Measurements from ENCODE around the gene ATP6V1B1. TPM values are rescaled to one million over a fixed set of nuclear protein-coding genes. Genes with fewer than 3 reads are reported as not detected.

ATP6V1B1 gene
- total and polyA plus RNA-seq, 2 of the 4 experiments (the other 2 are of a cell fraction), result 1.3 TPM; not detected in 1

GRCh38 chr2:70907130-70908057, 28.3 kb upstream of the ATP6V1B1 start:
- Histone ChIP-seq H2BK120ac (ENCODE audit: low read depth, low read length) (no peak overlapping the region), H2AFZ (replicated peaks; ENCODE audit: low read length, poor library complexity) (peak overlapping the region; percentile 18), H3K79me1 (ENCODE audit: low read depth in 1 of 2, low read length in 2 of 2) (peaks cover under 1 to 2% of the 10 kb centered on the region in 2 experiments; a peak in 1 of 4 replicates), H3K9ac (ENCODE audit: low read depth, low read length) (peak overlapping the region; percentile 10; the same call in 1 of the 2 replicates), H3K4ac (ENCODE audit: low read depth, low read length) (no peak overlapping the region), H3K4me3 (ENCODE audit: insufficient read depth, low read depth, low read length) (no peak overlapping the region), H2BK20ac (ENCODE audit: low read depth, low read length) (no peak overlapping the region), H4K20me1 (ENCODE audit: insufficient read depth, low read length) (no peaks in the 10 kb centered on the region; the same call in 1 of the 2 replicates), H4K91ac (ENCODE audit: insufficient read depth, low read depth, low read length) (no peak overlapping the region), H3K4me2 (ENCODE audit: low read depth, low read length) (peak overlapping the region; percentile 67), H3K27me3 (ENCODE audit: control insufficient read depth, insufficient read depth, low read length) (peaks cover 8% of the 10 kb centered on the region), H2AK5ac (ENCODE audit: low read depth, low read length) (no peak overlapping the region), H3K9me1 (ENCODE audit: insufficient read depth, low read length) (no peaks in the 10 kb centered on the region), H2AK9ac (replicated peaks; ENCODE audit: low read depth, low read length, poor library complexity) (no peak overlapping the region), H3K56ac (ENCODE audit: extremely low read depth, insufficient read depth, low read length) (no peak overlapping the region), H3K18ac (ENCODE audit: low read depth, low read length) (no peak overlapping the region), H4K8ac (ENCODE audit: low read depth in 2 of 2, low read length in 2 of 2) (no peak overlapping the region), H3K9me3 (ENCODE audit: control insufficient read depth, insufficient read depth, low read length) (no peaks in the 10 kb centered on the region), H2BK15ac (ENCODE audit: low read depth, low read length) (no peak overlapping the region), H3K4me1 (ENCODE audit: control insufficient read depth, insufficient read depth, low read length) (no peaks in the 10 kb centered on the region), H4K5ac (ENCODE audit: low read depth, low read length) (no peak overlapping the region), H3K23ac (ENCODE audit: low read depth, low read length) (no peak overlapping the region), H2BK5ac (ENCODE audit: low read depth, low read length, poor library complexity, severe bottlenecking) (no peak overlapping the region), H3K14ac (replicated peaks; ENCODE audit: low read depth, low read length) (no peak overlapping the region), H3K36me3 (ENCODE audit: control insufficient read depth, insufficient read depth, low read length) (no peaks in the 10 kb centered on the region; the same call in 1 of the 2 replicates), H3K27ac (ENCODE audit: insufficient read depth, low read length) (no peak overlapping the region)
- TF ChIP-seq CEBPB (IDR thresholded peaks at IDR 0.05; ENCODE audit: low read depth, low read length), result no peak
- TF ChIP-seq MXI1 (IDR thresholded peaks at IDR 0.05; ENCODE audit: borderline replicate concordance, low read depth, low read length), result no peak
- no peak for TF ChIP-seq RAD21 (IDR thresholded peaks at IDR 0.05; ENCODE audit: low read length)
- TF ChIP-seq RFX5 (IDR thresholded peaks at IDR 0.05; ENCODE audit: low read depth, low read length), result no peak
- no peak for TF ChIP-seq MAZ (IDR thresholded peaks at IDR 0.05; ENCODE audit: borderline replicate concordance, low read depth, low read length)
- ChIA-PET CTCF (no interaction called here), POLR2A (ENCODE audit: unreplicated experiment) (no interaction called here)
- no TSS peak for BruUV-seq (replicated peaks)
- in situ Hi-C loops (cut with MboI; ENCODE audit: low sequenced_read_pairs) (no loop called here), intact Hi-C loops (cut with micrococcal nuclease) (no loop called here), dilution Hi-C loops (cut with HindIII; ENCODE audit: low sequenced_read_pairs, unreplicated experiment) (no loop called here)
- DNase-seq (no peak), ATAC-seq (ENCODE audit: low read depth) (peak; percentile 37)
- WGBS, 2 experiments (ENCODE audit: extremely low coverage in 2 of 2, insufficient read length in 1 of 2), result 44% methylated on average over 9 of the region's 40 CpGs; no CpG with 5 or more reads in 1 of the 2 experiments

Data from IMR-90 (cell line).